Stimulated activated CD4-positive, alpha-beta T cell treated with anti-CD3 and anti-CD28 coated beads, Interleukin-4, amount 100 ng/mL, for 1 hour (primary cell): ENCODE data around the gene CCDC24.

Experiments used
- DNase-seq: peaks from one replicate; pipeline ENCODE4 v3.0.0-alpha.2; 2020

CCDC24 gene

GRCh38 chr1:44029260-44029910, 38.0 kb downstream of the CCDC24 start:
- DNase-seq = no peak

- peak; percentile 91 for DNase-seq
Observed at GRCh38 chr1:44029911-44030604, 38.7 kb downstream of the CCDC24 start.

GRCh38 chr1:44030605-44031251, 39.3 kb downstream of the CCDC24 start:
- DNase-seq = peak; percentile 53

GRCh38 chr1:44031252-44032169, 40.1 kb downstream of the CCDC24 start, which contains the start of gene SLC6A9:
Gene SLC6A9 (minus strand): TSS chr1:44031462. CDS start chr1:44024277, 7,185 bp downstream.
- peak; percentile 69 for DNase-seq

GRCh38 chr1:44032170-44032790, 40.9 kb downstream of the CCDC24 start:
- DNase-seq = no peak

GRCh38 chr1:44033041-44033575, 41.7 kb downstream of the CCDC24 start:
- no peak for DNase-seq

- no peak for DNase-seq
Observed at GRCh38 chr1:44033756-44034155, 42.4 kb downstream of the CCDC24 start.

GRCh38 chr1:44034423-44034822, 43.0 kb downstream of the CCDC24 start:
- DNase-seq = no peak

- no peak for DNase-seq
Observed at GRCh38 chr1:44034976-44035716, 43.7 kb downstream of the CCDC24 start.

- DNase-seq = no peak
Observed at GRCh38 chr1:44035726-44036408, 44.5 kb downstream of the CCDC24 start.

GRCh38 chr1:44036409-44037139, 45.2 kb downstream of the CCDC24 start:
- DNase-seq = peak; percentile 67

- no peak for DNase-seq
Observed at GRCh38 chr1:44037154-44037553, 45.8 kb downstream of the CCDC24 start.

GRCh38 chr1:44038876-44039657, 47.7 kb downstream of the CCDC24 start:
- DNase-seq = no peak

- DNase-seq = no peak
Observed at GRCh38 chr1:44040418-44040817, 49.0 kb downstream of the CCDC24 start.

GRCh38 chr1:44040846-44041245, 49.4 kb downstream of the CCDC24 start:
- DNase-seq = no peak

GRCh38 chr1:44043176-44044070, 52.0 kb downstream of the CCDC24 start:
- DNase-seq = no peak

- no peak for DNase-seq
Observed at GRCh38 chr1:44044071-44044801, 52.8 kb downstream of the CCDC24 start.
